Testis (tissue), 3 donors: ENCODE results near the gene TMEM63A. TPM values are rescaled to one million over a fixed set of nuclear protein-coding genes. Genes with fewer than 3 reads are reported as not detected.
A peak's percentile ranks its signal among the peaks of the same experiment; 100 is the strongest.

Experiments
- DNase-seq: peaks from one replicate; pipeline ENCODE4 v3.0.0-alpha.2; 2019
- H3K27ac ChIP-seq, 2 donors: fragments of 200-600 bp; sonication (generic); one replicate each; pipeline ENCODE4 v1.5.1; 2019
- H3K27me3 ChIP-seq: fragments of 200-600 bp; sonication (generic); one replicate; pipeline ENCODE4 v1.5.1; 2019
- H3K36me3 ChIP-seq: fragments of 200-600 bp; sonication (generic); one replicate; pipeline ENCODE4 v1.5.1; 2017; ENCODE audit warnings: low read depth; ENCODE audit errors: missing control alignments
- H3K4me1 ChIP-seq: fragments of 200-600 bp; sonication (generic); one replicate; pipeline ENCODE4 v1.5.1; 2019
- H3K4me3 ChIP-seq, 2 donors: fragments of 200-600 bp; sonication (generic); one replicate each; pipeline ENCODE4 v1.5.1; 2017 to 2019
- H3K9me3 ChIP-seq: fragments of 200-600 bp; sonication (generic); one replicate; pipeline ENCODE4 v1.5.1; 2017
- CTCF ChIP-seq, 3 experiments: fragments of 450-650 bp in 2 of 3; fragments of 200-600 bp in 1 of 3; sonication (generic) in 1 of 3; IDR thresholded peaks; one replicate each; pipeline ENCODE4 v1.5.1; 2016 to 2019; ENCODE audit warnings: antibody characterized with exemption in 3 of 3, mild to moderate bottlenecking in 2 of 3, moderate library complexity in 1 of 3
- POLR2A ChIP-seq: fragments of 450-650 bp; IDR thresholded peaks from one replicate; pipeline ENCODE4 v1.6.1; 2017; ENCODE audit warnings: antibody characterized with exemption, mild to moderate bottlenecking, moderate library complexity
- WGBS, 2 donors: methylation state at CpG; one replicate each; pipeline ENCODE4 v1.1.5; 2018; 5-methylcytosine and 5-hydroxymethylcytosine counted together
- intact Hi-C: fragments of 100-400 bp; cut with DNase I; formaldehyde crosslinking; loops from one replicate; pipeline ENCODE4 v1.15.1; 2023; ENCODE audit warnings: low total_unique reads
- polyA plus RNA-seq: library from polyadenylated mRNA; stranded (reverse); fragments of 350-450 nt; fragmentation: Illumina TruSeq; extraction: RNeasy Lipid Tissue Mini Kit (QIAGEN cat#74804); gene quantifications from one replicate; pipeline ENCODE4 v1.2.3, GENCODE V29; 2014; ENCODE audit warnings: low read depth, low replicate concordance; ENCODE audit not compliant: insufficient read depth
- total RNA-seq, 2 donors: library from RNA; depleted of rRNA; stranded (reverse); fragments of >200 nt; gene quantifications; one replicate each; pipeline ENCODE4 v1.2.3, GENCODE V29; 2016

Gene TMEM63A
- total and polyA plus RNA-seq, 3 donors from 2014 or later = 13.6 to 51.7 (median 46.9) TPM

DNA sequence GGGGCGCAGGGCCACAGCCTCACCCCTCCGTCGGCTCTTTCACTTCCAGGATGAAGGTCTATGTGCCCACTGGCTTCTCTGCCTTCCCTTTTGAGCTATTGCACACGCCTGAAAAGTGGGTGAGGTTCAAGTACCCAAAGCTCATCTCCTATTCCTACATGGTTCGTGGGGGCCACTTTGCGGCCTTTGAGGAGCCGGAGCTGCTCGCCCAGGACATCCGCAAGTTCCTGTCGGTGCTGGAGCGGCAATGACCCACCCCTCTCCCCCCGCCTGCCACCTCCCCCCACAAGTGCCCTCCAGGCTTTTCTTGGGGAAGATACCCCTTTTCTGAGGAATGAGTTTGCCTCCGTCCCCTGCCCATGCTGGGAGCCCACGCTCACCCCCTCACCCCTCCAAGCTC is 37.1 kb downstream of the TMEM63A start:
- H3K36me3 ChIP-seq = no peaks in the 10 kb centered on the region
- DNase-seq = no peak
- H3K27me3 ChIP-seq = no peaks in the 10 kb centered on the region
- H3K4me1 ChIP-seq = peaks cover 4% of the 10 kb centered on the region
- TF ChIP-seq CTCF (IDR thresholded peaks at IDR 0.05) = no peak
- no peak for TF ChIP-seq POLR2A
- no peaks in the 10 kb centered on the region for H3K9me3 ChIP-seq
- intact Hi-C loops = no loop called here
- H3K4me3 ChIP-seq = no peak overlapping the region
- peak overlapping the region in 1 of 2 donors; percentile 45 for H3K27ac ChIP-seq
- 87 to 91% methylated on average over 11 to 14 of the region's 14 CpGs for WGBS, 2 donors

GRCh38 chr1:225844236-225845061 is 37.7 kb downstream of the TMEM63A start:
- TF ChIP-seq POLR2A (no peak), CTCF (IDR thresholded peaks at IDR 0.05) (no peak)
- H3K9me3 ChIP-seq = no peaks in the 10 kb centered on the region
- intact Hi-C loops = no loop called here
- peaks cover 4% of the 10 kb centered on the region for H3K4me1 ChIP-seq
- no peak overlapping the region for H3K4me3 ChIP-seq
- WGBS, 2 donors = 86 to 92% methylated on average over 6 to 18 of the region's 18 CpGs
- H3K36me3 ChIP-seq = no peaks in the 10 kb centered on the region
- no peak for DNase-seq
- no peaks in the 10 kb centered on the region for H3K27me3 ChIP-seq
- H3K27ac ChIP-seq = peak overlapping the region in 1 of 2 donors; percentile 45

GRCh38 chr1:225843426-225843795 is 38.8 kb downstream of the TMEM63A start:
- H3K27me3 ChIP-seq = no peaks in the 10 kb centered on the region
- no peak overlapping the region for H3K27ac ChIP-seq
- DNase-seq = no peak
- 79 to 83% methylated on average over 6 of the region's 6 CpGs for WGBS, 2 donors
- H3K9me3 ChIP-seq = no peaks in the 10 kb centered on the region
- intact Hi-C loops = no loop called here
- TF ChIP-seq POLR2A (no peak), CTCF (IDR thresholded peaks at IDR 0.05) (no peak)
- peaks cover 8% of the 10 kb centered on the region for H3K4me1 ChIP-seq
- H3K36me3 ChIP-seq = no peaks in the 10 kb centered on the region
- no peak overlapping the region for H3K4me3 ChIP-seq

- no peak for DNase-seq
- Histone ChIP-seq H3K27me3 (no peaks in the 10 kb centered on the region), H3K27ac (peak overlapping the region in 1 of 2 donors; percentile 25), H3K9me3 (no peaks in the 10 kb centered on the region), H3K36me3 (no peaks in the 10 kb centered on the region), H3K4me1 (peaks cover 5% of the 10 kb centered on the region), H3K4me3 (no peak overlapping the region)
- TF ChIP-seq POLR2A = no peak
- TF ChIP-seq CTCF (IDR thresholded peaks at IDR 0.05) = no peak
- intact Hi-C loops = no loop called here
- WGBS, 2 donors = 86 to 92% methylated on average over 6 of the region's 6 CpGs
Observed at GRCh38 chr1:225842788-225843425, 39.3 kb downstream of the TMEM63A start.
